ENCODE data around the gene EXOC4. TPM values are rescaled to one million over a fixed set of nuclear protein-coding genes. Genes with fewer than 3 reads are reported as not detected.

Gene EXOC4
- total and polyA plus RNA-seq, 2 of the 8 experiments (the other 6 are each of a cell fraction or from before 2014, with no cell fraction given): 27.0 to 67.3 TPM

GRCh38 chr7:133614251-133614650, 361.4 kb downstream of the EXOC4 start (continued):
- TF ChIP-seq CHD7 (IDR thresholded peaks at IDR 0.05; ENCODE audit: insufficient replicate concordance, low read length): no peak
- no peak for TF ChIP-seq EP300 (IDR thresholded peaks at IDR 0.05; ENCODE audit: borderline replicate concordance in 1 of 2, low read depth in 2 of 2, low read length in 2 of 2)
- TF ChIP-seq SP1 (IDR thresholded peaks at IDR 0.05; ENCODE audit: low read depth, low read length): no peak
- no peak for TF ChIP-seq FOSL1 (IDR thresholded peaks at IDR 0.05; ENCODE audit: insufficient read depth, low read depth, low read length)
- no peak for TF ChIP-seq MAX (IDR thresholded peaks at IDR 0.05)
- TF ChIP-seq CTCF (IDR thresholded peaks at IDR 0.05; ENCODE audit: control extremely low read depth in 1 of 3, insufficient read depth in 1 of 3, low read depth in 1 of 3, low read length in 3 of 3): no peak
- no peak for TF ChIP-seq TBP (IDR thresholded peaks at IDR 0.05; ENCODE audit: low read depth, low read length)
- TF ChIP-seq E2F6 (IDR thresholded peaks at IDR 0.05): no peak
